Measurements from ENCODE around the gene PPP4R2. TPM values are rescaled to one million over a fixed set of nuclear protein-coding genes. Genes with fewer than 3 reads are reported as not detected.

Gene PPP4R2
- total and polyA plus RNA-seq, 2 donors (not counting 1 experiment from before 2014, with no cell fraction given): 9.8 to 57.5 TPM

DNA sequence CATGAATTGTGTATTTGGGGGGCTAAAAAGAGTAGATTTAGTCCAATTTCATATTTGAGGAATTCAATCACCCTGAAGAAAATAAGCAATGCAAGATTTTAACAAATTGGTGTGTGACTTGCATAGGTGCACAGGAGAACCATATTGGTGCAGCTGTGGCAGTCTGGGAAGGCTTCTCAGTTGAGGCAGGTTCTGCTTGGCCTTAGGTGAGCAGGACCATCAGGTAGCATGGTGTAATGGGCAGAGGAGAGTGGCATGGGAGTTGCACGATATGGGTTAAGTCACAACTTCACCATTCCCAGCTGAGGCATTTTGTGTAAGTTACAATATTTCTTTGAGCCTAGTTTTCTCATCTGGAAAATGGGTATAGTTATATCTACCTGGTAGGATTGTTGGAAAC, 75.3 kb downstream of the PPP4R2 start:
- intact Hi-C loops (cut with micrococcal nuclease): no loop called here
- H3K79me2 ChIP-seq (ENCODE audit: control insufficient read depth, insufficient read depth, low read length): no peaks in the 10 kb centered on the region
- no peaks in the 10 kb centered on the region for H3K4me1 Mint-ChIP-seq
- no peaks in the 10 kb centered on the region for H3K9me3 ChIP-seq (ENCODE audit: control extremely low read depth in 1 of 3, control insufficient read depth in 2 of 3, insufficient read depth in 1 of 3, low read length in 2 of 3)
- ChIA-PET POLR2A (no interaction called here), CTCF (no interaction called here)
- ATAC-seq (ENCODE audit: low read depth) (no peak), DNase-seq (no peak)
- no peak overlapping the region for H3K4me3 Mint-ChIP-seq
- no peak for TF ChIP-seq EZH2 (IDR thresholded peaks at IDR 0.05; ENCODE audit: borderline replicate concordance, insufficient read depth, low read depth, low read length, poor library complexity, severe bottlenecking)
- TF ChIP-seq, protein P1, sequence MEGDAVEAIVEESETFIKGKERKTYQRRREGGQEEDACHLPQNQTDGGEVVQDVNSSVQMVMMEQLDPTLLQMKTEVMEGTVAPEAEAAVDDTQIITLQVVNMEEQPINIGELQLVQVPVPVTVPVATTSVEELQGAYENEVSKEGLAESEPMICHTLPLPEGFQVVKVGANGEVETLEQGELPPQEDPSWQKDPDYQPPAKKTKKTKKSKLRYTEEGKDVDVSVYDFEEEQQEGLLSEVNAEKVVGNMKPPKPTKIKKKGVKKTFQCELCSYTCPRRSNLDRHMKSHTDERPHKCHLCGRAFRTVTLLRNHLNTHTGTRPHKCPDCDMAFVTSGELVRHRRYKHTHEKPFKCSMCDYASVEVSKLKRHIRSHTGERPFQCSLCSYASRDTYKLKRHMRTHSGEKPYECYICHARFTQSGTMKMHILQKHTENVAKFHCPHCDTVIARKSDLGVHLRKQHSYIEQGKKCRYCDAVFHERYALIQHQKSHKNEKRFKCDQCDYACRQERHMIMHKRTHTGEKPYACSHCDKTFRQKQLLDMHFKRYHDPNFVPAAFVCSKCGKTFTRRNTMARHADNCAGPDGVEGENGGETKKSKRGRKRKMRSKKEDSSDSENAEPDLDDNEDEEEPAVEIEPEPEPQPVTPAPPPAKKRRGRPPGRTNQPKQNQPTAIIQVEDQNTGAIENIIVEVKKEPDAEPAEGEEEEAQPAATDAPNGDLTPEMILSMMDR (IDR thresholded peaks at IDR 0.05): no peak
- H3K9ac ChIP-seq (ENCODE audit: low read length): no peak overlapping the region
- no peaks in the 10 kb centered on the region for H3K27me3 Mint-ChIP-seq
- H3K27me3 ChIP-seq (replicated peaks in 1 of 4; ENCODE audit: control extremely low read depth in 1 of 4, control insufficient read depth in 3 of 4, insufficient read depth in 4 of 4, low read length in 3 of 4): no peaks in the 10 kb centered on the region
- no peaks in the 10 kb centered on the region for H4K20me1 ChIP-seq (ENCODE audit: control insufficient read depth, insufficient read depth, low read length, poor library complexity, severe bottlenecking)
- no peak overlapping the region for H3K27ac Mint-ChIP-seq
- no peaks in the 10 kb centered on the region for H3K4me1 ChIP-seq (ENCODE audit: control insufficient read depth in 2 of 2, insufficient read depth in 2 of 2, low read length in 2 of 2)
- no peak overlapping the region for H3K4me2 ChIP-seq (replicated peaks; ENCODE audit: low read depth, low read length, poor library complexity, severe bottlenecking)
- H2AFZ ChIP-seq (ENCODE audit: insufficient read depth, low read depth, low read length, poor library complexity, severe bottlenecking): no peak overlapping the region
- WGBS (ENCODE audit: insufficient coverage): no CpG with 5 or more reads among the region's 1 CpG
- H3K36me3 ChIP-seq (replicated peaks in 1 of 2; ENCODE audit: control extremely low read depth in 1 of 2, control insufficient read depth in 1 of 2, extremely low read depth in 1 of 2, insufficient read depth in 2 of 2, low read length in 1 of 2): peaks cover 2 to 4% of the 10 kb centered on the region in 2 experiments
- no peak overlapping the region for H3K4me3 ChIP-seq (ENCODE audit: control extremely low read depth in 1 of 5, extremely low read depth in 1 of 5, insufficient read depth in 1 of 5, low read depth in 2 of 5, low read length in 4 of 5)
- no peak overlapping the region for H3K27ac ChIP-seq (ENCODE audit: low read length in 2 of 2)
- no peaks in the 10 kb centered on the region for H3K9me3 Mint-ChIP-seq (ENCODE audit: insufficient read depth)

- Histone ChIP-seq H3K9ac (ENCODE audit: low read length) (no peak overlapping the region), H3K27ac (ENCODE audit: low read length in 2 of 2) (no peak overlapping the region), H3K79me2 (ENCODE audit: control insufficient read depth, insufficient read depth, low read length) (no peaks in the 10 kb centered on the region), H3K4me1 (ENCODE audit: control insufficient read depth in 2 of 2, insufficient read depth in 2 of 2, low read length in 2 of 2) (no peaks in the 10 kb centered on the region), H3K36me3 (replicated peaks in 1 of 2; ENCODE audit: control extremely low read depth in 1 of 2, control insufficient read depth in 1 of 2, extremely low read depth in 1 of 2, insufficient read depth in 2 of 2, low read length in 1 of 2) (peaks cover 0 to 2% of the 10 kb centered on the region in 2 experiments), H3K27me3 (replicated peaks in 1 of 4; ENCODE audit: control extremely low read depth in 1 of 4, control insufficient read depth in 3 of 4, insufficient read depth in 4 of 4, low read length in 3 of 4) (no peaks in the 10 kb centered on the region), H3K9me3 (ENCODE audit: control extremely low read depth in 1 of 3, control insufficient read depth in 2 of 3, insufficient read depth in 1 of 3, low read length in 2 of 3) (no peaks in the 10 kb centered on the region), H3K4me3 (ENCODE audit: control extremely low read depth in 1 of 5, extremely low read depth in 1 of 5, insufficient read depth in 1 of 5, low read depth in 2 of 5, low read length in 4 of 5) (no peak overlapping the region), H2AFZ (ENCODE audit: insufficient read depth, low read depth, low read length, poor library complexity, severe bottlenecking) (no peak overlapping the region), H4K20me1 (ENCODE audit: control insufficient read depth, insufficient read depth, low read length, poor library complexity, severe bottlenecking) (no peaks in the 10 kb centered on the region), H3K4me2 (replicated peaks; ENCODE audit: low read depth, low read length, poor library complexity, severe bottlenecking) (no peak overlapping the region)
- Mint-ChIP-seq H3K27ac (no peak overlapping the region), H3K27me3 (no peaks in the 10 kb centered on the region), H3K4me3 (no peak overlapping the region), H3K9me3 (ENCODE audit: insufficient read depth) (no peaks in the 10 kb centered on the region), H3K4me1 (no peaks in the 10 kb centered on the region)
- POLR2A ChIA-PET: no interaction called here
- ATAC-seq (ENCODE audit: low read depth) (no peak), DNase-seq (no peak)
- no CpG with 5 or more reads among the region's 1 CpG for WGBS (ENCODE audit: insufficient coverage)
- CTCF ChIA-PET: interaction anchor here (1.1 kb wide), 1 partner anchor 16 kb away, joined by 3 read pairs; no protein-coding TSS in a partner anchor
- intact Hi-C loops (cut with micrococcal nuclease): no loop called here
- TF ChIP-seq EZH2 (IDR thresholded peaks at IDR 0.05; ENCODE audit: borderline replicate concordance, insufficient read depth, low read depth, low read length, poor library complexity, severe bottlenecking): no peak
- TF ChIP-seq, protein P1 (IDR thresholded peaks at IDR 0.05): no peak
Observed at GRCh38 chr3:73072634-73073033, 76.0 kb downstream of the PPP4R2 start.
